ENCODE measurements around the gene MYO18B. TPM values are rescaled to one million over a fixed set of nuclear protein-coding genes. Genes with fewer than 3 reads are reported as not detected.

The MYO18B gene
- total RNA-seq, 1 donor from 2014 or later: 0.07 TPM

DNA sequence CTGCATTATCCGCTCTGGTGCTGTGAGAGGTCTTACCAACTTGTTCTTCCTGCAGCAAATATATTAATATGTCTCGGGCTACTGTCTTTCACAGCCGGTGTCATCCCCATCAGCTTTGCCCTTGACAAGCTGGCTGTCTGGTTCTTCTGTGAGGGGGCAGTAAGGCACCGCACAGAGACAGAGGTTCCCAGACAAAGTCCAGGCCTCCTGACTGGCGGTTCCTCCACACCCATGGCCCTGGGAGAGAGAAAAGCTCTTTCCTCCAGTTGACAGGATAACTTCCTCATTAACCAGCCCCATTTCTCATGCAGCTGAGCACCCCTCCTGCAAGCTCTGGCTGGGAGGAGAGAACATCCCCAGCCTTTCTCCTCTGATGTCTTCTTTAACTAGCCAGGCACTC, 214.8 kb downstream of the MYO18B start:
- H3K4me1 ChIP-seq (ENCODE audit: insufficient read depth, low read length): no peaks in the 10 kb centered on the region
- no peaks in the 10 kb centered on the region for H3K79me2 ChIP-seq (ENCODE audit: insufficient read depth, low read length)
- H3K27ac ChIP-seq (ENCODE audit: low read depth, low read length): no peak overlapping the region
- no peaks in the 10 kb centered on the region for H3K36me3 ChIP-seq (ENCODE audit: insufficient read depth, low read length)
- Mint-ChIP-seq H3K27me3 (ENCODE audit: low read depth, unreplicated experiment) (peaks cover 11% of the 10 kb centered on the region), H3K36me3 (ENCODE audit: low read depth, unreplicated experiment) (no peaks in the 10 kb centered on the region), H3K27ac (ENCODE audit: unreplicated experiment) (no peak overlapping the region), H3K4me1 (ENCODE audit: low read depth, unreplicated experiment) (peaks cover 5% of the 10 kb centered on the region), H3K9me3 (ENCODE audit: unreplicated experiment) (peaks cover 3% of the 10 kb centered on the region), H3K4me3 (ENCODE audit: unreplicated experiment) (no peak overlapping the region)
- H3K4me2 ChIP-seq (ENCODE audit: low read length): no peak overlapping the region
- H3K27me3 ChIP-seq (ENCODE audit: insufficient read depth, low read length): no peaks in the 10 kb centered on the region
- H3K9me3 ChIP-seq (ENCODE audit: insufficient read depth, low read depth, low read length): no peaks in the 10 kb centered on the region
- no peak overlapping the region for H3K9ac ChIP-seq (ENCODE audit: low read length)
- DNase-seq (ENCODE audit: low read depth): no peak
- no peak for TF ChIP-seq EZH2 (IDR thresholded peaks at IDR 0.05; ENCODE audit: insufficient read depth, low read length)
- TF ChIP-seq CTCF (IDR thresholded peaks at IDR 0.05; ENCODE audit: insufficient read depth, low read depth, low read length): no peak
- H2AFZ ChIP-seq (ENCODE audit: low read depth, low read length): no peak overlapping the region
- no peaks in the 10 kb centered on the region for H4K20me1 ChIP-seq (ENCODE audit: insufficient read depth, low read length)
- H3K4me3 ChIP-seq (ENCODE audit: insufficient read depth, low read depth, low read length): no peak overlapping the region
- FAIRE-seq: no peak

DNA sequence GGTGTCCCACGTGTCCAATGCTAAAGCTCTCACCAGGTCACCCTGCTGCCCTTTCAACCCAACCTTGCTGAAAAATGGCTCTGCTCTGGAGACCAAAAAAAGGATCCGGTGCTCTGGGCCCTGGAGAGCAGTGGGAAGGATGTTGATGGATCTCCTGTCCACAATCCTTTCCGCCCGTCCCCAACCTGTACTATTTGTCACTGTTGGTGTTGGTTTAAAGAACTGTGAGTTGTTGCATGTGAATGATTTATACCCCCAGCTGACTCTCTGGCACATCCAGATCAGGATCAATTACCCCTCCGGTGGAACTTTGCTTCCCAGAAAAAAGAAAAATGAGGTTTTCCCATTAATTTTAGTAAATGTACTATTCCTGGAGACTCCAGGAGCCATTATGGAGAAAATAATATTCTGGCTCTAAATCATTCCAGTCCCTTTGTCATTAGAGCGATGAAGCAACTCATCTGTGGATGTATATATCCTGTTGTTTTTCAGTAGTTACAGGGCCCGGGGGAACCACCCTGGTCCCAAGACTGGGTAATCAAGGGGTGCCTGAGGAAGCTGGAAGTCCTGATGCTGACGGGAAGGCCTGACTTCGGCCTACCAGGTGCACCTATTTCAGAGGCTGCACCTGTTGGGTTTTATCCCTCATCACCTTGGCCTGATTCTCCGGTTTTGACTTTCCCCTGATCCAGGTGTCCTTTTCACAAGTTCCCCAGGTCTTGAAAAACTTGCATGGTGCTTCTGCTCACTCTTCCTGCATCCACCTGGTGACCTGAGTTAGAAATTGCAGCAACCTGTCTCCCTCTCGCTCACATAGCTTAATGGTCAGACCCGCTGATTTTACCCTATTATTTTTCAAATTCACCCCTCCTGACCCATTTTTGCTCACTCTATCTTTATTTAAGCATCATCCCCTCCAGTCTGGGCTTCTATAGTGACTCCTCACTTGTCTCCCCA, 218.1 kb downstream of the MYO18B start:
- Mint-ChIP-seq H3K9me3 (ENCODE audit: unreplicated experiment) (peaks cover 2% of the 10 kb centered on the region), H3K27me3 (ENCODE audit: low read depth, unreplicated experiment) (peaks cover 10% of the 10 kb centered on the region), H3K4me1 (ENCODE audit: low read depth, unreplicated experiment) (no peaks in the 10 kb centered on the region), H3K4me3 (ENCODE audit: unreplicated experiment) (no peak overlapping the region), H3K27ac (ENCODE audit: unreplicated experiment) (no peak overlapping the region), H3K36me3 (ENCODE audit: low read depth, unreplicated experiment) (no peaks in the 10 kb centered on the region)
- no peaks in the 10 kb centered on the region for H3K79me2 ChIP-seq (ENCODE audit: insufficient read depth, low read length)
- H3K4me2 ChIP-seq (ENCODE audit: low read length): no peak overlapping the region
- DNase-seq (ENCODE audit: low read depth) (no peak), FAIRE-seq (no peak)
- H2AFZ ChIP-seq (ENCODE audit: low read depth, low read length): no peak overlapping the region
- no peak overlapping the region for H3K27ac ChIP-seq (ENCODE audit: low read depth, low read length)
- H3K4me3 ChIP-seq (ENCODE audit: insufficient read depth, low read depth, low read length): no peak overlapping the region
- no peaks in the 10 kb centered on the region for H3K27me3 ChIP-seq (ENCODE audit: insufficient read depth, low read length)
- H3K9me3 ChIP-seq (ENCODE audit: insufficient read depth, low read depth, low read length): no peaks in the 10 kb centered on the region
- no peaks in the 10 kb centered on the region for H3K4me1 ChIP-seq (ENCODE audit: insufficient read depth, low read length)
- no peaks in the 10 kb centered on the region for H4K20me1 ChIP-seq (ENCODE audit: insufficient read depth, low read length)
- H3K9ac ChIP-seq (ENCODE audit: low read length): no peak overlapping the region
- no peak for TF ChIP-seq EZH2 (IDR thresholded peaks at IDR 0.05; ENCODE audit: insufficient read depth, low read length)
- H3K36me3 ChIP-seq (ENCODE audit: insufficient read depth, low read length): no peaks in the 10 kb centered on the region

- Mint-ChIP-seq H3K27ac (ENCODE audit: unreplicated experiment) (no peak overlapping the region), H3K4me3 (ENCODE audit: unreplicated experiment) (no peak overlapping the region), H3K36me3 (ENCODE audit: low read depth, unreplicated experiment) (no peaks in the 10 kb centered on the region), H3K9me3 (ENCODE audit: unreplicated experiment) (no peaks in the 10 kb centered on the region), H3K4me1 (ENCODE audit: low read depth, unreplicated experiment) (peaks cover 2% of the 10 kb centered on the region), H3K27me3 (ENCODE audit: low read depth, unreplicated experiment) (peaks cover 6% of the 10 kb centered on the region)
- no peak for FAIRE-seq
- Histone ChIP-seq H3K27ac (ENCODE audit: low read depth, low read length) (no peak overlapping the region), H4K20me1 (ENCODE audit: insufficient read depth, low read length) (no peaks in the 10 kb centered on the region), H3K79me2 (ENCODE audit: insufficient read depth, low read length) (no peaks in the 10 kb centered on the region), H3K27me3 (ENCODE audit: insufficient read depth, low read length) (no peaks in the 10 kb centered on the region), H3K4me2 (ENCODE audit: low read length) (no peak overlapping the region), H3K4me1 (ENCODE audit: insufficient read depth, low read length) (no peaks in the 10 kb centered on the region), H3K4me3 (ENCODE audit: insufficient read depth, low read depth, low read length) (no peak overlapping the region), H3K9me3 (ENCODE audit: insufficient read depth, low read depth, low read length) (no peaks in the 10 kb centered on the region), H2AFZ (ENCODE audit: low read depth, low read length) (no peak overlapping the region), H3K9ac (ENCODE audit: low read length) (no peak overlapping the region), H3K36me3 (ENCODE audit: insufficient read depth, low read length) (no peaks in the 10 kb centered on the region)
- TF ChIP-seq CTCF (IDR thresholded peaks at IDR 0.05; ENCODE audit: insufficient read depth, low read depth, low read length): no peak
- no peak for TF ChIP-seq EZH2 (IDR thresholded peaks at IDR 0.05; ENCODE audit: insufficient read depth, low read length)
- DNase-seq (ENCODE audit: low read depth): no peak
Measured at GRCh38 chr22:25961699-25962098, 219.7 kb downstream of the MYO18B start.

Measured in astrocyte (in vitro differentiated cells and primary cell).